HG03025 (cell line): ENCODE measurements around the gene TSPAN3.

ENCODE experiments used
- ATAC-seq: cut with Tn5 transposase; IDR thresholded peaks from one replicate; pipeline ENCODE4 v1.9.1; 2021; ENCODE audit warnings: mild to moderate bottlenecking, moderate library complexity; ENCODE audit not compliant: unreplicated experiment, low FRiP score

Gene TSPAN3

GRCh38 chr15:77035584-77035983, 35.3 kb downstream of the TSPAN3 start:
- ATAC-seq: no peak

DNA sequence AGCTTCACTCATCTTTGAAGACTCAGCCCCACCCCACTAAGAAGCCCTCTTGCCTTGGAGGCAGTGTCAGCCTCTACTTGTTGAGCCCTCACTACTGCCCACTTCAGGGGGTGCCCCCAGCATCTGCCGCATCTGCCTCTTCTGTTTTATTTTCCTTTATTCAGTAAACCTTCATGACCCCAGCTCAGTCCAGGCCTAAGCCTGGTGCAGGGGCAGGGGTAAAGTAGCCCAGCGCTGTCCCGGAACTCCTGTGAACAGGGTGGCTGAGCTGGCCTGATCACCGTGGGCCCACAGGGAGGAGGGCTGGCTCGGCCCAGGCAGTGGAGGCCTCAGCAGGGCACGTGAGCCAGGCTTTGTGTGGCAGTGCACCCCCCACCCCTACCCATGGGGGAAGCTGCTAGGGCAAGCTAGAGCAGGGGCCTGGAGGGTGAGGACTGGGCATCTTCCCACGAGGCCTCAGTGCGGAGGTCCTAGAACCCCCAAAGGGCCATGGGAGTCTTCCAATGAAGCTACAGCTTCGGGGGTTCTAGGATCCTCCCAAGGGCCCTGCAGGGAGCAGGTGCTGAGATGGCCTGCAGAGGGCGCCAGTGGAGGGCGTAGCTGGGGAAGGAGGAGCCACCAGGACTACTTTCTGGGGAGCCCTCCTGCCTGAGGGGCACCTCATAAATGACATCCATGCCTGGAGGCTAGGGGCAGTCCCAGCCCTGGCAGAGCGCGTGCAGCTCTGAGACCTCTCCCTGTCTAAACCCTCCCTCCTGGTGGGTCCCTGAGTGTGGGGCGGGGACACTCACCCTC, 36.0 kb downstream of the TSPAN3 start:
- ATAC-seq: no peak

DNA sequence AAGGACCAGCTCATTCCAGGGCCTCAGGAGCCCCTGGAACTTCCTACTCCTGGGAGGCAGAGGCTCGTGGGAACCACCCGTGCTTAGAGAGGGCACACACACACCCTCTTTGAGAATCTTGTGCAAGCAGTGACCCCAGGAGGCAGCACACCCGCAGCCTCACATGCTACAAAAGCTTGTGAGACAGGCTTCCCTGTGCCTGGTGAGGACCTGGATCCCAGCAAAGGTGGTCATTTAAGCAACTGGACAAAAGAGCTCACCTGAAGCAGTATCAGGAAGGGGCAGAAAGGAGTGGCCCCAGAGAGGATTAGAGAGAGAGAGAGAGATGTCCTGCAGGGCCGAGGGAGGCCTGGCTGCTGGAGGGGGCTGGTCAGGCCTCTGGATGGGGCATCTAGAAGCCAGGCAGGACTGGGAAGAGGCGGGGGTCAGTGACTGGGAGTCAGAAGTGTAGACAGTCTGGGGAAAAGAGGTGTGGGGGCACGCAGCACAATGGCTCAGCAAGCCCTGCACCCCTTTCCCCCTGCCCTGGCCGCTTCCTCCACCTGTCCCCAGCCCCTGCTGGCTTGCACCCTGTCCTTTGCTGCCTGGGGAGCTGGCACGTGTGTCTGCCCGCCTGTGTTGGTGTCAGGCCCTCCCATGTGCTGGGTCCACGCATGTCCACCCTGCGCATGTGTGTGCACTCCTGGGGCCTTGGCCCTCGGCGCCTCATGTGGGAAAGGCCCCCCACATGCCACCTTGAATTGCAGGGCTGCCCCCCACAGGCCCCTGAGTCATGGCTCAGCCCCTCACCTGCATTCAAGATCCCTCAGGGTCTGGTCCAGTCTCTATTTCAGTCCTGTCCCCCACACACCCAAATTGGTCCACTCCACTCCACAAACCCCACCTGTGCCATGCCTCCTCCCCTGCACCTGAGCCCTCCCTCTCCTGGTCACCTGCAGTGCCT, 36.9 kb downstream of the TSPAN3 start:
- no peak for ATAC-seq

DNA sequence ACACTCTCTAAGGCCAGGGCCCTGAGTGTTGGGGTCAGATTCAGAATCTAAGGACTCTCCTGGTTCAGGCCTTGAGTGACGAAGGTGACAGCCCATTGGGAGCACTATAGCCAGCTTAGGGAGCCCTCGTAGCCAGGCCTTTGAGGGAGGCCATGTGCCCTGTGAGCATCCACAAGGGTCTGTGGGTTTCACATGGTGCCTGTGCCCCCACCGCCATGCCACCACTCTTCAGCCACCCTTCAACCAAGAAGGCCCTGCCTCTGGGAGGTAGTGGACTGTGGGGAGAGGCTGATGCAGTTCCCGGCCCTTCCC, 37.5 kb downstream of the TSPAN3 start:
- ATAC-seq: no peak

GRCh38 chr15:77032647-77033416, 38.1 kb downstream of the TSPAN3 start:
- ATAC-seq: no peak

GRCh38 chr15:77032052-77032646, 38.8 kb downstream of the TSPAN3 start:
- no peak for ATAC-seq

GRCh38 chr15:77031376-77032050, 39.4 kb downstream of the TSPAN3 start:
- ATAC-seq: no peak

- no peak for ATAC-seq
Observed at GRCh38 chr15:77030928-77031375, 40.0 kb downstream of the TSPAN3 start.

DNA sequence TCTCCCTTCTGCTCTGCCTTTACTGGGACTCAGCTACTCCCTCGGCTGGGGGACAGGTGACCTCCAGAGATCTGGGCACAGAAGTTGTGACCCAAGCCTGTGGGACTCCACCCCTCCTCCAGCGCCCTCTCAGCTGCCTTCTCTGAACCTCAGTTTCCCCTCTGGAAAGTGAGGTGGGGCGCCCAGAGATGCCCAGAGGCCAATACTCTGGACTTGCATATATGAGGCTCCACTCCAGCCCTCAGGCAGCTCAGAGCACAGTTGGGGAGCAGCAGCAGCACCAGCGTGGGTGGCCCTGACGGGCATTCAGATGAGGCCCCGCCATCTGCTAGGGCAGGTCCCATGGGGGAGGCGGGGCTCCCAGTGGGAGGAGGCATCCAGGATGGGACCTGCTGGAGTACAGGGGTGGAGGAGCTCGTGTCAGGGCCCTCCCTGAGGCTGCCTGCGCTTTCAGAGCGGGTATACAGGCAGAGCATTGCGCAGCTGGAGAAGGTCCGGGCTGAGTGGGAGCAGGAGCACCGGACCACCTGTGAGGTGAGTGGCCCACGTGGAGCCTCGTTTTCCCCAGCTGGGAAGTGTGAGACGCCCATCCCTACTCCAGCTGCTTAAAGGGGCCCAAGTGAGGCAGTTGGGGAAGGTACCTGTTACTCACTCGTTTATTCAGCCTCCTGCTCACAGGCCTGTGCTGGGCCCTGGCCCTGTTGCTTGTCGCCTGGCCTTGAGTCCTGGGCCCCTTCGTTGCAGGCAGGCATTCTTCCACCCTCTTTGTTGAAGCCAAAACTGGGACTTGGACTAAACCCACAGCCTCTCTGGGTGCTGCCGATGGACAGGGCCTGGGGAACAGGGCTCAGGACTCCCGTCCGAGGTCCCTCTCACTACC, 40.6 kb downstream of the TSPAN3 start:
- ATAC-seq: no peak

GRCh38 chr15:77029166-77030047, 41.5 kb downstream of the TSPAN3 start:
- no peak for ATAC-seq

DNA sequence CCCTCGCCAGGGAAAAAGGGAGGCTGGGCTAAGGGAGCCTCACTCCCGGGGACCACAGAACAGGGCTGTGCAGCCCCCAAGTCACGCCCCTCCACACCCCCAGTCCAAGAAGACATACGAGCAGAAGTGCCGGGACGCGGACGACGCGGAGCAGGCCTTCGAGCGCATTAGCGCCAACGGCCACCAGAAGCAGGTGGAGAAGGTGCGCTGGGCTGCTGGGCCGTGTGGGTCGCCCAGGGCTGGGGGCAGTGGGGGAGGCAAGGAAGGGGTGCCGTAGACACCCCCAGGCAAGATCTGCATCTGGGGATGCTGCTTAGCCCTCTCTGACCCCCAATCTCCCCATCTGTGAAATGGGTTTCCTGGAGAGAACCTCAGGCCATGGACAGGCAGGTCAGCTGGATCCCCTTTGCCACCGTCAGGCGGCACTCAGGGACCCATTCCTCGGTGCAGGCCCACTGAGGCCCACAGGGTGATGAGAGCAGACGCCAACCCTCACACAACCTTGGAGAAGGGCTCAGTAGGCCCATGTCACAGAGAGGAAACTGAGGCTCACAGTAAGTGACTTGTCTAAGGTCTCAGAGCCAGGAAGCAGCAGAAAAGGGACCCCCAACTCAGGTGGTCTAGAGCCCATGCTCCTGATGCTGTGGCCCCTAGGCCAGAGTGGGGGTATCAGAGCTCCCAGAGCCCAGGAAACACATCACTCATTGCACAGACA, 42.3 kb downstream of the TSPAN3 start:
- ATAC-seq: no peak

GRCh38 chr15:77027697-77028450, 43.0 kb downstream of the TSPAN3 start:
- ATAC-seq: no peak

GRCh38 chr15:77027111-77027696, 43.7 kb downstream of the TSPAN3 start:
- no peak for ATAC-seq

DNA sequence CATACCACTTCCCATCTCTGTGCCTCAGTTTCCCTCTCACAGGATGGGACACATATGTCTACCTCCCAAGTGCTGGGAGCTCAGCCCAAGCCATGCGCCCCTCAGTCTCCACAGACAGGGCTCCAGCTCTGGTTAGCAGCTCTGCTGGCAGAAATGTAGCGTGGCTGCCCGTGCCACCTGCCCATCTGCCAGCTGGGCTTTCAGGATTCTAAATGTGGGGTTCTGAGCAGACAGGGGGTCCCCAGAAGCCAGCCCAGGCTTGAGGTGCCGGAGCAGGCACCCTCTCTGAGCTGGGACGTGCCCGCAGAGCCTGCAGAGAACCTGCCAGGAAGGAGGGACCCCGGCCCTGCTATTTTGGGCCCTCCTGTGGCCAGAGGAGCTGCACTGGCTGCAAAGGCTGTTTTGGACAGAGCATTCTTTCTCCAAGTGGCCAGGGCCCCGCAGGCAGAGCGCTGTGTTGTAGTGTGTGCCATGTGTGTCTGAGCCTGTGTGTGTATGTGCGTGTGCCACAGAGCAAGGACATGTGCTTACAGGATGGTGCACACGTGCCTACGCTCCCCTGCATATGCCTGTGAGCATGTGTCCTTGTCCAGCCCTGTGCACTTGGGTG, 44.3 kb downstream of the TSPAN3 start:
- ATAC-seq: no peak

DNA sequence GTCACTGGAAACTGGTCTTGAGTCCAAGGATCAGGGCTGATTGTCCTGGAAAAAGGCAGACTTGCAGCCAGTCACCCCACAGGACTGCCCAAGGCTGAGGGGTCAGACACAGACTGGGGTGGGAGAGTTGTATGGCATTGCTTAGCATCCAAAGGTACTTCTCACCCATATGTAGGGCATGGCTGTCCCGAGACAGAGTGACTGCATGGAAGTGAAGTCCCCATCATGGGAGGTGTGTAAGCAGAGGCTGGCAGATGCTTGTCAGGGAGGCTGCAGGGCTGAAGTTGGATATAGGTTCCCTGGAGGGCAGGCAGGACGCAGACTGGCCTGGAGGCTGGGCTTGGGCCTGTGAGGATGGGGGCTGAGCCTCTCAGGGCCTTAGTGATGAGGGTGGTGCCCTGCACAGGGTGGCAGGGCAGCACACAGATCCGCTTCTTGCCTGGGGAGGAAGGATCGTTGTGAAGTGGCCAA, 44.9 kb downstream of the TSPAN3 start:
- ATAC-seq: no peak
